Astrocyte (in vitro differentiated cells and primary cell): ENCODE measurements around the gene SOHLH1. TPM values are rescaled to one million over a fixed set of nuclear protein-coding genes. Genes with fewer than 3 reads are reported as not detected.
A peak's percentile ranks its signal among the peaks of the same experiment; 100 is the strongest.

ENCODE experiments used
- DNase-seq: peaks from one replicate; pipeline ENCODE4 v3.0.0-alpha.2; 2010; ENCODE audit warnings: low read depth
- FAIRE-seq: peaks from 2 replicates; lab custom pipeline; 2011; peaks lifted over from hg19 to GRCh38; lab: Jason Lieb, UNC
- H2AFZ ChIP-seq: 2 replicates; pipeline ENCODE4 v1.6.0; 2012; ENCODE audit warnings: low read depth, low read length, inconsistent platforms
- H3K27ac ChIP-seq: 2 replicates; pipeline ENCODE4 v1.5.1; 2011; ENCODE audit warnings: low read depth, low read length, inconsistent platforms
- H3K27me3 ChIP-seq: 2 replicates; pipeline ENCODE4 v1.6.0; 2011; ENCODE audit warnings: low read length, inconsistent platforms; ENCODE audit not compliant: insufficient read depth
- H3K36me3 ChIP-seq: 2 replicates; pipeline ENCODE4 v1.5.1; 2011; ENCODE audit warnings: low read length, inconsistent platforms; ENCODE audit not compliant: insufficient read depth
- H3K4me1 ChIP-seq: 2 replicates; pipeline ENCODE4 v1.5.1; 2011; ENCODE audit warnings: low read length, inconsistent platforms; ENCODE audit not compliant: insufficient read depth
- H3K4me2 ChIP-seq: 2 replicates; pipeline ENCODE4 v1.6.0; 2012; ENCODE audit warnings: low read length, inconsistent platforms
- H3K4me3 ChIP-seq: 2 replicates; pipeline ENCODE4 v1.5.1; 2011; ENCODE audit warnings: low read depth, mild to moderate bottlenecking, low read length, inconsistent platforms; ENCODE audit not compliant: insufficient read depth
- H3K79me2 ChIP-seq: 2 replicates; pipeline ENCODE4 v1.6.0; 2012; ENCODE audit warnings: mild to moderate bottlenecking, low read length, inconsistent platforms; ENCODE audit not compliant: insufficient read depth
- H3K9ac ChIP-seq: 2 replicates; pipeline ENCODE4 v1.6.0; 2012; ENCODE audit warnings: mild to moderate bottlenecking, low read length, inconsistent platforms
- H3K9me3 ChIP-seq: 2 replicates; pipeline ENCODE4 v1.5.1; 2012; ENCODE audit warnings: low read depth, mild to moderate bottlenecking, low read length, inconsistent platforms; ENCODE audit not compliant: insufficient read depth
- H4K20me1 ChIP-seq: 2 replicates; pipeline ENCODE4 v1.6.0; 2012; ENCODE audit warnings: low read length, inconsistent platforms; ENCODE audit not compliant: insufficient read depth
- H3K27ac Mint-ChIP-seq: one replicate; pipeline ENCODE4 v1.8.0; 2021; ENCODE audit warnings: mild to moderate bottlenecking, mixed read lengths; ENCODE audit not compliant: unreplicated experiment
- H3K27me3 Mint-ChIP-seq: one replicate; pipeline ENCODE4 v1.8.0; 2021; ENCODE audit warnings: low read depth, mixed read lengths; ENCODE audit not compliant: unreplicated experiment
- H3K36me3 Mint-ChIP-seq: one replicate; pipeline ENCODE4 v1.8.0; 2021; ENCODE audit warnings: low read depth, mixed read lengths; ENCODE audit not compliant: unreplicated experiment
- H3K4me1 Mint-ChIP-seq: one replicate; pipeline ENCODE4 v1.8.0; 2021; ENCODE audit warnings: low read depth, mixed read lengths; ENCODE audit not compliant: unreplicated experiment
- H3K4me3 Mint-ChIP-seq: one replicate; pipeline ENCODE4 v1.8.0; 2021; ENCODE audit warnings: mild to moderate bottlenecking, moderate library complexity, mixed read lengths; ENCODE audit not compliant: unreplicated experiment
- H3K9me3 Mint-ChIP-seq: one replicate; pipeline ENCODE4 v1.8.0; 2021; ENCODE audit warnings: mild to moderate bottlenecking, mixed read lengths; ENCODE audit not compliant: unreplicated experiment
- EZH2 ChIP-seq: IDR thresholded peaks from 2 replicates; pipeline ENCODE4 v1.6.1; 2012; ENCODE audit warnings: mild to moderate bottlenecking, low read length, inconsistent platforms; ENCODE audit not compliant: insufficient read depth
- total RNA-seq: library from RNA; stranded (reverse); gene quantifications from 2 replicates; pipeline ENCODE4 v1.2.1, GENCODE V29; 2021
- TF ChIP-seq, protein P1 (sequence below): IDR thresholded peaks from 2 replicates; pipeline ENCODE4 v1.5.1; 2011; ENCODE audit warnings: low read depth, mild to moderate bottlenecking, inconsistent platforms, low read length, moderate library complexity; ENCODE audit not compliant: insufficient read depth

The SOHLH1 gene
- total RNA-seq, 1 donor from 2014 or later: not detected

DNA sequence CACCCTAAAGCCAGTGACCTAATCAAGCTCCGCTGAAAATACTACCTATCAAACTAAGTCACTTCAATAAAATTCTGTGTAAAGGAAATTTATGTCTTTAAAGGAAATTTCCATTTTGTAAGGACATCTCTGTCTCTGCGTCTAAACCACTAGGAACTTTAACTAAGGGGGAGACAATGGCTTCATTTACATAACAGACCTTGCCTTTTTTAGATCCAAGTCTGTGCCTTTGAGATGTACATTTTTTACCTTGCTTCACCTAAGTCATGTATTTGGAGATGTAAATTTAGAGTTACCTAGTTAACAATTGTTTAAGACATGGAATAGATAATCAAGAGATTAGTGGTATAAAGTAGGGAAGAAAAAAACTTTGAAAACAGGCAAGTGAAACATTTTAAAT lies 49.8 kb downstream of the SOHLH1 start:
- Histone ChIP-seq H2AFZ (no peak overlapping the region), H3K4me3 (no peak overlapping the region), H3K4me1 (no peaks in the 10 kb centered on the region), H3K27ac (no peak overlapping the region), H3K9me3 (peaks cover 26% of the 10 kb centered on the region), H3K36me3 (no peaks in the 10 kb centered on the region), H3K9ac (no peak overlapping the region), H3K4me2 (no peak overlapping the region), H4K20me1 (no peaks in the 10 kb centered on the region), H3K79me2 (no peaks in the 10 kb centered on the region), H3K27me3 (no peaks in the 10 kb centered on the region)
- FAIRE-seq (no peak), DNase-seq (no peak)
- Mint-ChIP-seq H3K27me3 (peaks cover 4% of the 10 kb centered on the region), H3K36me3 (peaks cover 7% of the 10 kb centered on the region), H3K4me1 (no peaks in the 10 kb centered on the region), H3K9me3 (peaks cover 34% of the 10 kb centered on the region), H3K27ac (no peak overlapping the region), H3K4me3 (no peak overlapping the region)
- TF ChIP-seq, protein P1, sequence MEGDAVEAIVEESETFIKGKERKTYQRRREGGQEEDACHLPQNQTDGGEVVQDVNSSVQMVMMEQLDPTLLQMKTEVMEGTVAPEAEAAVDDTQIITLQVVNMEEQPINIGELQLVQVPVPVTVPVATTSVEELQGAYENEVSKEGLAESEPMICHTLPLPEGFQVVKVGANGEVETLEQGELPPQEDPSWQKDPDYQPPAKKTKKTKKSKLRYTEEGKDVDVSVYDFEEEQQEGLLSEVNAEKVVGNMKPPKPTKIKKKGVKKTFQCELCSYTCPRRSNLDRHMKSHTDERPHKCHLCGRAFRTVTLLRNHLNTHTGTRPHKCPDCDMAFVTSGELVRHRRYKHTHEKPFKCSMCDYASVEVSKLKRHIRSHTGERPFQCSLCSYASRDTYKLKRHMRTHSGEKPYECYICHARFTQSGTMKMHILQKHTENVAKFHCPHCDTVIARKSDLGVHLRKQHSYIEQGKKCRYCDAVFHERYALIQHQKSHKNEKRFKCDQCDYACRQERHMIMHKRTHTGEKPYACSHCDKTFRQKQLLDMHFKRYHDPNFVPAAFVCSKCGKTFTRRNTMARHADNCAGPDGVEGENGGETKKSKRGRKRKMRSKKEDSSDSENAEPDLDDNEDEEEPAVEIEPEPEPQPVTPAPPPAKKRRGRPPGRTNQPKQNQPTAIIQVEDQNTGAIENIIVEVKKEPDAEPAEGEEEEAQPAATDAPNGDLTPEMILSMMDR: no peak
- no peak for TF ChIP-seq EZH2

DNA sequence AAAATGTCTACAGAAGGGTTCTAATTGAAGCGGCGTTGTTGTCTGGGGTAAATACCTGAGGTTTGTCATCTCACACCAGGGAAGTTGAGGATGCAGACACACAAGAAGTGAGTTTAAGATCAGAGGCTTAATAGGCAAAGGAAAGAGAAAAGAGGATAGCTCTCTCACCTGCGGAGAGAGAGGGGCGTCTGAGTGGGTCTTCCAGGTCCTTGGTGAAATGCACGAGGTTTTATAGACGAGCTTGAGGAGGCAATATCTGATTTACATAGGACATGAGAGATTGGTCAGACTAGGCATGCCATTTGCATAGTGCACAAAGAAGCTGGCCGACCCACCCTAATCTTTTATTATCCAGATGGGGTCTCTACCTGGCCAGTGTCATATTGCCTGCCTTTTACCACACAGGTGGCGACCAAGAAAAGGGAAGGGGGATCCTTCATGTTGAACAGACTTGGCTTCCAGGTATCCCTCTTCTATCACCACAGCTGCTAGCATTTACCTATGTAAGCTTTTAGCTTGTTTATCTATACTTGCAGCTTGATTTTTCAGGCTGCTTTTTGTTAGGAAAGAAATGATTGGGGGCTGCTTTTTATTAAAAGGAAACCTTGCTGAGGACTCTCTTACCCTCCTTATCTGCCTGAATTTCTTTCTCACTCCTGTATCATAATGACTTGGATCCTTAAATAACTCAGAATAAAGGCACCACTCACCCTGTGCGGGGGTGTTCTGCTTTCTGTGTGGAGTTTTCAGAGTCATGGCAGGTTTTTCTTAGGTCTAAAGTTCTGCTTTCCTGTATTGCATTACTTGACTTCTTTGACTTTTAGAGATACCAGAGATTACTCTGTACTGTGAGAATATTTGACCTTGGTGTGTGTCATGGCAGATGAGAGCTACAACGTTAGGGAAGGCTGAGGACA lies 50.5 kb downstream of the SOHLH1 start:
- Mint-ChIP-seq H3K27ac (no peak overlapping the region), H3K27me3 (peaks cover 5% of the 10 kb centered on the region), H3K36me3 (peaks cover 8% of the 10 kb centered on the region), H3K4me3 (peak overlapping the region; percentile 63), H3K4me1 (no peaks in the 10 kb centered on the region), H3K9me3 (peaks cover 35% of the 10 kb centered on the region)
- Histone ChIP-seq H3K36me3 (no peaks in the 10 kb centered on the region), H3K27me3 (no peaks in the 10 kb centered on the region), H3K27ac (no peak overlapping the region), H4K20me1 (no peaks in the 10 kb centered on the region), H3K4me2 (no peak overlapping the region), H3K4me3 (no peak overlapping the region), H3K4me1 (no peaks in the 10 kb centered on the region), H3K9me3 (peaks cover 26% of the 10 kb centered on the region), H3K79me2 (no peaks in the 10 kb centered on the region), H2AFZ (no peak overlapping the region), H3K9ac (no peak overlapping the region)
- DNase-seq (no peak), FAIRE-seq (no peak)
- no peak for TF ChIP-seq EZH2
- TF ChIP-seq, protein P1: no peak

DNA sequence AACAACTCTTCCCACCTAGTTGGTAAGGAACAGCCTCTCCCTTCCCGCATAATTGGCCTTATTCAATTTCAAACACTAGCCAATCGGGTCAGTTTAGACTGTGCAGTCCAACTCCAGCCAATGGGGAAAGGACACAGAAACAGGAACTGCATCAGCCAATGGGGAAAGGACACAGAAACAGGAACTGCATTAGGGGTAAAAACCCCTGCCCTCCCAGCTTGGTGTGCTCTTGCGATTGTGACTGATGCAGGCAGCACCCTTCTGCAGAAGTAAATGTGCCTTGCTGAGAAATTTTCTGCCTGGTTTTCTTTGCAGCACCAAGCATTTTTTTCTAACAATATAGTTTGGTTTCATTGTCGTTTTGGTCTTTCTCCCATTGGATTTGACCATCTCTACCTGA lies 51.4 kb downstream of the SOHLH1 start:
- Mint-ChIP-seq H3K27me3 (peaks cover 5% of the 10 kb centered on the region), H3K4me3 (no peak overlapping the region), H3K36me3 (peaks cover 8% of the 10 kb centered on the region), H3K4me1 (no peaks in the 10 kb centered on the region), H3K27ac (no peak overlapping the region), H3K9me3 (peaks cover 42% of the 10 kb centered on the region)
- no peaks in the 10 kb centered on the region for H3K36me3 ChIP-seq
- DNase-seq (no peak), FAIRE-seq (no peak)
- H3K27me3 ChIP-seq: no peaks in the 10 kb centered on the region
- H3K4me1 ChIP-seq: no peaks in the 10 kb centered on the region
- H3K4me2 ChIP-seq: no peak overlapping the region
- no peak overlapping the region for H2AFZ ChIP-seq
- no peak overlapping the region for H3K9ac ChIP-seq
- peaks cover 26% of the 10 kb centered on the region for H3K9me3 ChIP-seq
- TF ChIP-seq, protein P1: no peak
- TF ChIP-seq EZH2: no peak
- no peaks in the 10 kb centered on the region for H4K20me1 ChIP-seq
- H3K79me2 ChIP-seq: no peaks in the 10 kb centered on the region
- no peak overlapping the region for H3K4me3 ChIP-seq
- H3K27ac ChIP-seq: no peak overlapping the region
